HG03520 (cell line): Measurements from ENCODE around the gene COMMD1.
"Not testable (repeated sequence)": the region's sequence is repeated elsewhere in the genome, so short reads cannot be mapped to it uniquely, and the experiment has no call there.

Source experiments
- ATAC-seq: cut with Tn5 transposase; IDR thresholded peaks from one replicate; pipeline ENCODE4 v1.9.1; 2021; ENCODE audit warnings: mild to moderate bottlenecking, moderate library complexity; ENCODE audit not compliant: unreplicated experiment

The COMMD1 gene

DNA sequence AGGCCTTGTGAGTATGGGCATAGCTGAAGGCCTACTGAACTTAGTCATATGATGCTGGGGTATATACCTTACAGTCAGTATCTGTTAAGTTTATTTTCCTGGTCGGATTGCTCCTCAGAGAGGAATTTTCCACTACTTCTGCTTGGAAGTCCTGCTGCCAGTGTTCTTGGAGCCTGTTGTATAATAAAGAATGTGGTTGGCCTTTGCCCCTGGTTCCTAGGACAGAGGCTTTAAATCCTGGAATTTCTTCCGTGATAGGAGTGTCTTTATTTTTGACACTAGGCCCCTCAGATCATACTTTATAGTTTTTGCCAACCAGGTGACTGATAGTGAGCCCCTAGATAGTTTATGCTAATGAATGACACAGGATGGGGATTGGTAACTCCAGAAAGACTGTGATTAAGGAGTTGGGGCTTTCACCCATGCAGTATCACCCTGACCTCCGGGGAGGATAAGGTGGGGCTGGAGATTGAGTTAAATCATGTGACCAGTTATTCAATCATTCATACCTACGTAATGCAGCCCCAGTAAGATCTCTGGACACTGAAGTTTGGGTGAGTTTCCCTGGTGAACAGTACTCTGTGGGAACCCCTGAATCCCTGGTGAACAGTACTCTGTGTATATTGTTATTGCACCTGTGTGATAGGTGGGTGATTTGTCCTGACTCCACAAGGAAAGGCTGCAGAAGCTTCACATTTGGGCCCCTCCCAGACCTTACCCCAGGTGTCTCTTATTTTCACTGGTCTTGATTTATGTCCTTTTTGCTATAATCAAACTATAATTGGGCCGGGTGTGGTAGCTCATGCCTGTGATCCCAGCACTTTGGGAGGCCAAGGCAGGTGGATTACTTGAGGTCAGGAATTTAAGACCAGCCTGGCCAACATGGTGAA lies 56.9 kb downstream of the COMMD1 start:
- ATAC-seq, result no peak

- no peak for ATAC-seq
Observed at GRCh38 chr2:61966087-61966727, 60.7 kb downstream of the COMMD1 start.

GRCh38 chr2:61967262-61967661 lies 61.8 kb downstream of the COMMD1 start:
- no peak for ATAC-seq

DNA sequence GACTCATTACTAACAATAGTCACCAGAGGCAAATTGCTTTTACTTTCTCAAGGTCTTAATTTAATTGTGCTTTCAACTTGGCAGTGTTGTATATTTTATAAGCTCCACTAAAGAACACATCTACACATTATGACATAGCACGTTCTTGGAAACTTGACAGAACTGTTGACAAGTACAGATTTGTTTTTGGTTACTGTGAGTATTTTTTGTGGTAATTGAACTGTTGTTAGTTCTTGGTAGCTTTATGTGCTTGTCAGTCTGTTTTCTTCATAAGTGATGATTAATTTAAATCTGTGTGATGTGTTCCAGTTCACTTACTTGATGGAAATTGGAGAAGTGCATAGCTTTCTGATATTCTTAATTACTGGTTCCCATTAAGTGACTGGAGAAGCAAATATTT lies 63.9 kb downstream of the COMMD1 start:
- no peak for ATAC-seq

- ATAC-seq, result no peak
Observed at GRCh38 chr2:61970807-61971556, 65.5 kb downstream of the COMMD1 start.

- no peak for ATAC-seq
Observed at GRCh38 chr2:61978522-61978921, 73.0 kb downstream of the COMMD1 start.

GRCh38 chr2:61980758-61981157 lies 75.3 kb downstream of the COMMD1 start:
- no peak for ATAC-seq

- ATAC-seq, result no peak
Observed at GRCh38 chr2:61984682-61985081, 79.2 kb downstream of the COMMD1 start.

- ATAC-seq, result no peak
Observed at GRCh38 chr2:61988462-61989366, 83.2 kb downstream of the COMMD1 start.

DNA sequence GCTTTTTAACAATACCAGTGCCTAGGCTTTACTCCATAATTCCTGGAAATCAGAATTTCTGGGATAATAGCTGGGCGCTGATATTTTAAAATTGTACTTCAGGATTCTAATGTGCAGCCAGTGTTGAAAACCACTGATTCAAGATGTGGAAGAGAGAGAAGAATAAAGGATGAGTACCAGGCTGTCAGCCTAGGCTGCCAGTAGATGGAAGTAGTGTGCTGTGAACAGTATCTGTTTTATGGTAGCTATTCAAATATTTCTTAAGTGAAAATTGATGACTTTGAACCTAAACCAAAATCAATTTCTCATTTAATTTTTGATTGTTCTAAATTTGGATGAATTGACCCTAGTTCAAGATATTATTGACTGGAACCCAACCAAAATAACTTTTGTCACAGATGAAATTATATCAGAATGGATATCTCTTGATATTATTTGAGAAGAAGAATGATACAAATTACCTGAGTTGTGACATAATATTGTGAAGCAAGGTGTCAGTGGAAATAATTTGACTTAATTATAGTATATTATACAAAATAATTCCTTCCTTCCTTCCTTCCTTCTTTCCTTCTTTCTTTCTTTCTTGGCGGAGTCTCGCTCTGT lies 88.0 kb downstream of the COMMD1 start:
- ATAC-seq, result no peak

- ATAC-seq, result no peak
Observed at GRCh38 chr2:61994531-61994930, 89.1 kb downstream of the COMMD1 start.

DNA sequence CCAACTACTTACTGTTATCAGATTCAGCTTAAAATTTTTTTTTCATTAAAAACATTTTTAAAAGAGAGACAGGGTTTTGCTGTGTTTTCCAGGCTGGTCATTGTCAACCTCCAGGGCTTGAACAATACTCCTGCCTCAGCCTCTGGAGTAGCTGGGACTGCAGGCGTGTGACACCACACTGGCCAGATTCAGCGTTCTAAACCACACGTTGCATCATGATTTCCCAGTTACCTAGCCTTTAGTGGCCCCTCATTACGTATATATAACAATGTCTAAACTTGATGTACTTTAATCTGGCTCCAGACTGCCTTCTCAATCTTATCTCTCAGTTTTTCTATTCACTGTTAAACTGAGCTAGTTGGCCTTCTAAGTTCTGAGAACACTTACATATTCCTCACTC lies 89.6 kb downstream of the COMMD1 start:
- peak; percentile 7 for ATAC-seq

- ATAC-seq, result peak; percentile 61
Observed at GRCh38 chr2:61995515-61995914, 90.0 kb downstream of the COMMD1 start.

DNA sequence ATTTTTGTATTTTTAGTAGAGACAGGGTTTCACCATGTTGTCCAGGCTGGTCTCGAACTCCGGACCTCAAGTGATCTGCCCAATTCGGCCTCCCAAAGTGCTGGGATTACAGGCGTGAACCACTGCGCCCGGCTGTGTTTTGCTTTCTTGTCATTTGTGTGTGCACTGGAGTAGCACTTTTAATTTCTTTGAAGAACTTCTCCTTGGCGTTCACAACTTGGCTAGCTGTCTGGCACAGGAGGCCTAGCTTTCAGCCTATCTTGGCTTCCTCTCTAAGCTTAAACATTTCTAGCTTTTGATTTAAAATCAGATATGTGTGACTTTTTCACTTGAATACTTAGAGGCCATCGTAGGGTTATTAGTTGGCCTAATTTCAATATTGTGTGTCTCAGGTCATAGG lies 93.0 kb downstream of the COMMD1 start:
- no peak for ATAC-seq

GRCh38 chr2:62000538-62000937 lies 95.1 kb downstream of the COMMD1 start:
- no peak for ATAC-seq

DNA sequence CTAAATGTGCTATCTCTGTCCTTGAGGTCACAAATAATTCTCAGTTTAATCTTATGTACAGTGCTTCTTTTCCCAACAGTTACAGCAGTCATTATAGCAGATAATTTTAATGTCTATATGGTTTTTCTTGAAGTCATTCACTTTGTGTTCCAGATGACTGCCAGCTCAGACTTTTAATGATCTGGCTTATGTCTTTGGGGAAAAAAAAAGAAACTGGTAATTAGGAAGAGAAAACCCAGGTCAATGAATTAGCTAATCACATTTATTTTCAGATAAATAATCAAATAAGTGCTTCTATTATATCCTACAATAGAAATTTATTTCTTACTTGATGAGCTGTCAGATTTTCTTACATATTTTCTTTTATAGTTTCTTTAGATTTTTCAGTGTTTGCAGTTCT lies 96.0 kb downstream of the COMMD1 start:
- ATAC-seq, result no peak

- ATAC-seq, result not testable (repeated sequence)
Observed at GRCh38 chr2:62004428-62004827, 99.0 kb downstream of the COMMD1 start.

DNA sequence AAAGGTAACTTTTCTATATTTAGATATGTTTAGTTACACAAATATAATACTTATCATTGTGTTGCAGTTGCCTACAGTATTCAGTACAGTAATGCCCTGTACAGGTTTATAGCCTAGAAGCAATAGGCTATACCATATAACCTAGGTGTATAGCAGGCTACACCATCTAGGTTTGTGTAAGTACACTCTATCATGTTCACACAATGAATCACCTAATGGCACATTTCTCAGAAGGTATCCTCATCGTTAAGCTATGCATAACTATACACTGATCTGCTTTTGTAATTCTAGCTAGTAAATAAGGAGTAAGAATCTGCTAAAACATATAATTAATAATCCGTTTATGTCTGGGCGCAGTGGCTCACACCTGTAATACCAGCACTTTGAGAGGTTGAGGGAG lies 102.1 kb downstream of the COMMD1 start:
- ATAC-seq, result no peak

DNA sequence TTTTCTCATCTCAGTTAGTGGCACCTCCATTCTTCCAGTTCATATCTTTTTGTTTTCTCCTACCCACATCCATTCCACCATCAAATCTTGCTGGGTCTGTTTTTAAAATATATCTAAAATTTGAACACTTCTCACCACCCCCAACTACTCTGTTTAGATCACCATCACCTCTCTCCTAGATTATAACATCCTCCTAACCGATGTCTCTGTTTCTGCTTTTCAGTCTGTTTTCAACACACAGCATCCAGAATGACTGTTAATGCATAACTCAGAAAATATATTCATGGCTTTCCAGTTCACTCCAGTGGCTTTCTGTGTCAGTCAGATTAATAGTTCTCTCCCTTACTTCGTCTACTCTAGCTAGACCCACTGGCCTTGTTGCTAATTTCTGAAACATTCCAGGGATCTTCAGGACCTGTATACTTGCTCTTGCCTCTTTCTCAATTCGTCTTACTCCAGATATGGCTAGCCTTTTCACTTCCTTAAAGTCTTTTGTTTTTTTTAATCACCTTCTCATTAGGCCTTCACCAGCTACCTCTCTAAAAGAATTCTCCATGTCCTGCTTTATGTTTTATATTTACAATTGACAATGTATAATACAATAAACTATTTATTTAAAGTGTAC lies 105.3 kb downstream of the COMMD1 start:
- ATAC-seq, result no peak

- no peak for ATAC-seq
Observed at GRCh38 chr2:62013641-62014040, 108.2 kb downstream of the COMMD1 start.
